HepG2 (cell line): ENCODE data around the gene AMN. TPM values are rescaled to one million over a fixed set of nuclear protein-coding genes. Genes with fewer than 3 reads are reported as not detected.

Source experiments
- DNMT3B ChIP-seq: conservative IDR thresholded peaks from 2 replicates; pipeline ENCODE4 v1.6.1; 2016; ENCODE audit warnings: missing biosample characterization, control low read depth
- EP300 ChIP-seq, 3 experiments: sonication (generic) in 1 of 3; formaldehyde crosslinking in 1 of 3; IDR thresholded peaks; 2 replicates each; pipeline versions ENCODE4 v1.5.1 to v1.6.1; 2011 to 2020; ENCODE audit warnings: low read depth in 2 of 3, low read length in 2 of 3, borderline replicate concordance in 1 of 3, improper control_type of control experiment in 1 of 3, mild to moderate bottlenecking in 1 of 3, missing genetic modification reagents in 1 of 3, moderate library complexity in 1 of 3
- GATAD2A ChIP-seq: IDR thresholded peaks from 2 replicates; pipeline ENCODE4 v1.6.1; 2016
- HNF4A ChIP-seq: sonication (generic); formaldehyde crosslinking; IDR thresholded peaks from 2 replicates; pipeline ENCODE4 v1.4.0; 2020; ENCODE audit warnings: missing genetic modification reagents
- HOXA7 ChIP-seq: sonication (generic); formaldehyde crosslinking; IDR thresholded peaks from 2 replicates; pipeline ENCODE4 v1.8.1; 2022; ENCODE audit warnings: mild to moderate bottlenecking, missing genetic modification reagents, moderate library complexity
- JUND ChIP-seq: sonication (generic); formaldehyde crosslinking; IDR thresholded peaks from 2 replicates; pipeline ENCODE4 v1.8.0; 2022; ENCODE audit warnings: mild to moderate bottlenecking, missing genetic modification reagents
- SMARCC2 ChIP-seq: fragments of 450-650 bp; IDR thresholded peaks from 2 replicates; pipeline ENCODE4 v1.6.1; 2017; ENCODE audit warnings: antibody characterized with exemption, mild to moderate bottlenecking
- SNAI1 ChIP-seq: sonication (generic); formaldehyde crosslinking; IDR thresholded peaks from 2 replicates; pipeline ENCODE4 v1.5.0; 2020; ENCODE audit warnings: mild to moderate bottlenecking, missing genetic modification reagents, borderline replicate concordance
- STAT5B ChIP-seq: sonication (generic); formaldehyde crosslinking; IDR thresholded peaks from 2 replicates; pipeline ENCODE4 v1.4.0; 2020; ENCODE audit warnings: missing genetic modification reagents
- ZNF263 ChIP-seq: sonication (generic); formaldehyde crosslinking; IDR thresholded peaks from 2 replicates; pipeline ENCODE4 v1.4.0; 2020; ENCODE audit warnings: missing genetic modification reagents
- ZSCAN20 ChIP-seq: sonication (generic); formaldehyde crosslinking; IDR thresholded peaks from 2 replicates; pipeline ENCODE4 v1.4.0; 2020; ENCODE audit warnings: missing genetic modification reagents, mild to moderate bottlenecking, borderline replicate concordance
- polyA plus RNA-seq, 8 experiments: library from polyadenylated mRNA; depleted of rRNA in 3 of 8; stranded (reverse) in 7 of 8; unstranded in 1 of 8; fragments of >200 nt; fragmentation: Illumina TruSeq in 4 of 8; extraction: Trizol in 4 of 8; gene quantifications; 2 replicates each; pipeline versions ENCODE4 v1.2.1 to v1.2.3, GENCODE V29; 2011 to 2016; ENCODE audit warnings: low read depth in 4 of 8, missing spikeins in 1 of 8, mixed read lengths in 1 of 8; ENCODE audit not compliant: insufficient read depth in 1 of 8
- total RNA-seq, 5 experiments: library from RNA; depleted of rRNA; stranded (reverse); fragments of >200 nt; fragmentation: Illumina TruSeq; extraction: Trizol; gene quantifications; 2 replicates each; pipeline ENCODE4 v1.2.3, GENCODE V29; 2016; ENCODE audit warnings: low read depth in 1 of 5
- TF ChIP-seq, protein P1 (sequence below): sonication (generic); formaldehyde crosslinking; IDR thresholded peaks from 2 replicates; pipeline ENCODE4 v1.5.0; 2020; ENCODE audit warnings: mild to moderate bottlenecking, missing genetic modification reagents, borderline replicate concordance
- TF ChIP-seq, protein P2 (sequence below): sonication (generic); formaldehyde crosslinking; IDR thresholded peaks from 2 replicates; pipeline ENCODE4 v1.4.0; 2020; ENCODE audit warnings: missing genetic modification reagents
- TF ChIP-seq, protein P3 (sequence below): sonication (generic); formaldehyde crosslinking; IDR thresholded peaks from 2 replicates; pipeline ENCODE4 v1.4.0; 2020; ENCODE audit warnings: missing genetic modification reagents, borderline replicate concordance
- TF ChIP-seq, protein P4 (sequence below): sonication (generic); formaldehyde crosslinking; IDR thresholded peaks from 2 replicates; pipeline ENCODE4 v1.5.1; 2020; ENCODE audit warnings: missing genetic modification reagents, mild to moderate bottlenecking, borderline replicate concordance
- TF ChIP-seq, protein P5 (sequence below): sonication (generic); formaldehyde crosslinking; IDR thresholded peaks from 2 replicates; pipeline ENCODE4 v1.9.0; 2022; ENCODE audit warnings: low read depth, missing genetic modification reagents
- TF ChIP-seq, protein P6 (sequence below): IDR thresholded peaks from 2 replicates; pipeline ENCODE4 v1.6.1; 2012; ENCODE audit warnings: inconsistent platforms

The AMN gene
- total and polyA plus RNA-seq, 2 of the 13 experiments (the other 11 are each of a cell fraction or from before 2014, with no cell fraction given) = 9.8 to 33.1 TPM

DNA sequence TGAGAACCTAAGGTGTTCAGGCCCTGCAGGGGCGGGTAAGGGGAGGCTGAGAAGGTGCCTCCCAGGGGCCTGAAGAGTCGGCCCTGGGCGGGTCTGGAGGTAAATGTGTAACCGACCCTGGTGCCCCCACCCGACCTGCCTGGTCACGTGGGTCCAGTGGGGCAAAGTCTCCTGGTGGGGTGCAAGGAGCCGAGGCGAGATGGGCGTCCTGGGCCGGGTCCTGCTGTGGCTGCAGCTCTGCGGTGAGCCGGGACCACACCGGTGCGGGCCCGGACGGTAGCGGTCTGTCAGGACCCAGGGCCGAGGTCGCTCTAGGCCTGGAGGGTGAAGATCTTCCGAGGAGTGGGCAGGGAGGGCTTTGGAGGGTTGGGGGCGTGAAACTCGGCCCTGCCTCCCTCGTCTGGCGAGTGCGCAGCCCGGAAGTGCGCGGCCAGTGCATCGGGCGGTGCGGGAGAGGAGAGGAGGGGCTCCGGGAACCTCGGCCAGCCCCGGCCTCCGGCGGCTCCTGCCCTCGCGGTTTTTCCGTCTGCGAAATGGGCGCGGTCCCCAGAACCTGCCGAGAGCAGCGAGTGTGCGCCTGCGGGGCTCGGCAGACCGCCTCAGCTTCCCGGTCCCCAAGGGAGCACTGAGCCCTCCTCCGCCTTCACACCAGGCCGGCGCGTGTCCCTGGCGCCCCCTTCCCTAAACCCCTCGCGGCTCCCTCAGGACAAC is at the start of gene AMN (continued):
- TF ChIP-seq, protein P1, sequence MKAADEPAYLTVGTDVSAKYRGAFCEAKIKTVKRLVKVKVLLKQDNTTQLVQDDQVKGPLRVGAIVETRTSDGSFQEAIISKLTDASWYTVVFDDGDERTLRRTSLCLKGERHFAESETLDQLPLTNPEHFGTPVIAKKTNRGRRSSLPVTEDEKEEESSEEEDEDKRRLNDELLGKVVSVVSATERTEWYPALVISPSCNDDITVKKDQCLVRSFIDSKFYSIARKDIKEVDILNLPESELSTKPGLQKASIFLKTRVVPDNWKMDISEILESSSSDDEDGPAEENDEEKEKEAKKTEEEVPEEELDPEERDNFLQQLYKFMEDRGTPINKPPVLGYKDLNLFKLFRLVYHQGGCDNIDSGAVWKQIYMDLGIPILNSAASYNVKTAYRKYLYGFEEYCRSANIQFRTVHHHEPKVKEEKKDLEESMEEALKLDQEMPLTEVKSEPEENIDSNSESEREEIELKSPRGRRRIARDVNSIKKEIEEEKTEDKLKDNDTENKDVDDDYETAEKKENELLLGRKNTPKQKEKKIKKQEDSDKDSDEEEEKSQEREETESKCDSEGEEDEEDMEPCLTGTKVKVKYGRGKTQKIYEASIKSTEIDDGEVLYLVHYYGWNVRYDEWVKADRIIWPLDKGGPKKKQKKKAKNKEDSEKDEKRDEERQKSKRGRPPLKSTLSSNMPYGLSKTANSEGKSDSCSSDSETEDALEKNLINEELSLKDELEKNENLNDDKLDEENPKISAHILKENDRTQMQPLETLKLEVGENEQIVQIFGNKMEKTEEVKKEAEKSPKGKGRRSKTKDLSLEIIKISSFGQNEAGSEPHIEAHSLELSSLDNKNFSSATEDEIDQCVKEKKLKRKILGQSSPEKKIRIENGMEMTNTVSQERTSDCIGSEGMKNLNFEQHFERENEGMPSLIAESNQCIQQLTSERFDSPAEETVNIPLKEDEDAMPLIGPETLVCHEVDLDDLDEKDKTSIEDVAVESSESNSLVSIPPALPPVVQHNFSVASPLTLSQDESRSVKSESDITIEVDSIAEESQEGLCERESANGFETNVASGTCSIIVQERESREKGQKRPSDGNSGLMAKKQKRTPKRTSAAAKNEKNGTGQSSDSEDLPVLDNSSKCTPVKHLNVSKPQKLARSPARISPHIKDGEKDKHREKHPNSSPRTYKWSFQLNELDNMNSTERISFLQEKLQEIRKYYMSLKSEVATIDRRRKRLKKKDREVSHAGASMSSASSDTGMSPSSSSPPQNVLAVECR = peak; percentile 94
- TF ChIP-seq, protein P2, sequence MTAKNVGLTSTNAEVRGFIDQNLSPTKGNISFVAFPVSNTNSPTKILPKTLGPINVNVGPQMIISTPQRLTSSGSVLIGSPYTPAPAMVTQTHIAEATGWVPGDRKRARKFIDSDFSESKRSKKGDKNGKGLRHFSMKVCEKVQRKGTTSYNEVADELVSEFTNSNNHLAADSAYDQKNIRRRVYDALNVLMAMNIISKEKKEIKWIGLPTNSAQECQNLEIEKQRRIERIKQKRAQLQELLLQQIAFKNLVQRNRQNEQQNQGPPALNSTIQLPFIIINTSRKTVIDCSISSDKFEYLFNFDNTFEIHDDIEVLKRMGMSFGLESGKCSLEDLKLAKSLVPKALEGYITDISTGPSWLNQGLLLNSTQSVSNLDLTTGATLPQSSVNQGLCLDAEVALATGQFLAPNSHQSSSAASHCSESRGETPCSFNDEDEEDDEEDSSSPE (CRISPR knock-in tag) = peak; percentile 66
- TF ChIP-seq HNF4A (CRISPR knock-in tag) = peak; percentile 96
- TF ChIP-seq, protein P3, sequence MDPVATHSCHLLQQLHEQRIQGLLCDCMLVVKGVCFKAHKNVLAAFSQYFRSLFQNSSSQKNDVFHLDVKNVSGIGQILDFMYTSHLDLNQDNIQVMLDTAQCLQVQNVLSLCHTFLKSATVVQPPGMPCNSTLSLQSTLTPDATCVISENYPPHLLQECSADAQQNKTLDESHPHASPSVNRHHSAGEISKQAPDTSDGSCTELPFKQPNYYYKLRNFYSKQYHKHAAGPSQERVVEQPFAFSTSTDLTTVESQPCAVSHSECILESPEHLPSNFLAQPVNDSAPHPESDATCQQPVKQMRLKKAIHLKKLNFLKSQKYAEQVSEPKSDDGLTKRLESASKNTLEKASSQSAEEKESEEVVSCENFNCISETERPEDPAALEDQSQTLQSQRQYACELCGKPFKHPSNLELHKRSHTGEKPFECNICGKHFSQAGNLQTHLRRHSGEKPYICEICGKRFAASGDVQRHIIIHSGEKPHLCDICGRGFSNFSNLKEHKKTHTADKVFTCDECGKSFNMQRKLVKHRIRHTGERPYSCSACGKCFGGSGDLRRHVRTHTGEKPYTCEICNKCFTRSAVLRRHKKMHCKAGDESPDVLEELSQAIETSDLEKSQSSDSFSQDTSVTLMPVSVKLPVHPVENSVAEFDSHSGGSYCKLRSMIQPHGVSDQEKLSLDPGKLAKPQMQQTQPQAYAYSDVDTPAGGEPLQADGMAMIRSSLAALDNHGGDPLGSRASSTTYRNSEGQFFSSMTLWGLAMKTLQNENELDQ = no peak
- peak; percentile 52 for TF ChIP-seq GATAD2A (CRISPR knock-in tag)
- TF ChIP-seq, protein P4, sequence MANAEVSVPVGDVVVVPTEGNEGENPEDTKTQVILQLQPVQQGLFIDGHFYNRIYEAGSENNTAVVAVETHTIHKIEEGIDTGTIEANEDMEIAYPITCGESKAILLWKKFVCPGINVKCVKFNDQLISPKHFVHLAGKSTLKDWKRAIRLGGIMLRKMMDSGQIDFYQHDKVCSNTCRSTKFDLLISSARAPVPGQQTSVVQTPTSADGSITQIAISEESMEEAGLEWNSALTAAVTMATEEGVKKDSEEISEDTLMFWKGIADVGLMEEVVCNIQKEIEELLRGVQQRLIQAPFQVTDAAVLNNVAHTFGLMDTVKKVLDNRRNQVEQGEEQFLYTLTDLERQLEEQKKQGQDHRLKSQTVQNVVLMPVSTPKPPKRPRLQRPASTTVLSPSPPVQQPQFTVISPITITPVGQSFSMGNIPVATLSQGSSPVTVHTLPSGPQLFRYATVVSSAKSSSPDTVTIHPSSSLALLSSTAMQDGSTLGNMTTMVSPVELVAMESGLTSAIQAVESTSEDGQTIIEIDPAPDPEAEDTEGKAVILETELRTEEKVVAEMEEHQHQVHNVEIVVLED (CRISPR knock-in tag) = peak; percentile 70; the same call in 1 of the 2 replicates
- no peak for TF ChIP-seq HOXA7
- TF ChIP-seq, protein P5, sequence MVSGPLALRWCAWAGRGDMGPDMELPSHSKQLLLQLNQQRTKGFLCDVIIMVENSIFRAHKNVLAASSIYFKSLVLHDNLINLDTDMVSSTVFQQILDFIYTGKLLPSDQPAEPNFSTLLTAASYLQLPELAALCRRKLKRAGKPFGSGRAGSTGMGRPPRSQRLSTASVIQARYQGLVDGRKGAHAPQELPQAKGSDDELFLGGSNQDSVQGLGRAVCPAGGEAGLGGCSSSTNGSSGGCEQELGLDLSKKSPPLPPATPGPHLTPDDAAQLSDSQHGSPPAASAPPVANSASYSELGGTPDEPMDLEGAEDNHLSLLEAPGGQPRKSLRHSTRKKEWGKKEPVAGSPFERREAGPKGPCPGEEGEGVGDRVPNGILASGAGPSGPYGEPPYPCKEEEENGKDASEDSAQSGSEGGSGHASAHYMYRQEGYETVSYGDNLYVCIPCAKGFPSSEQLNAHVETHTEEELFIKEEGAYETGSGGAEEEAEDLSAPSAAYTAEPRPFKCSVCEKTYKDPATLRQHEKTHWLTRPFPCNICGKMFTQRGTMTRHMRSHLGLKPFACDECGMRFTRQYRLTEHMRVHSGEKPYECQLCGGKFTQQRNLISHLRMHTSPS (CRISPR knock-in tag) = no peak
- TF ChIP-seq STAT5B (CRISPR knock-in tag) = no peak
- no peak; the same call in 1 of the 2 replicates for TF ChIP-seq ZSCAN20 (CRISPR knock-in tag)
- peak; percentile 60 for TF ChIP-seq ZNF263 (CRISPR knock-in tag)
- no peak for TF ChIP-seq DNMT3B (CRISPR knock-in tag)
- no peak for TF ChIP-seq SMARCC2
- TF ChIP-seq JUND (CRISPR knock-in tag) = no peak
- TF ChIP-seq, protein P6, sequence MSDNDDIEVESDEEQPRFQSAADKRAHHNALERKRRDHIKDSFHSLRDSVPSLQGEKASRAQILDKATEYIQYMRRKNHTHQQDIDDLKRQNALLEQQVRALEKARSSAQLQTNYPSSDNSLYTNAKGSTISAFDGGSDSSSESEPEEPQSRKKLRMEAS = peak; percentile 71
- TF ChIP-seq EP300 (IDR thresholded peaks at IDR 0.05; ENCODE audit: low read depth in 2 of 2, low read length in 2 of 2) = peak in 1 of 2 experiments; percentile 53; a peak in 1 of 4 replicates
- no peak for TF ChIP-seq EP300 (CRISPR knock-in tag; IDR thresholded peaks at IDR 0.05; ENCODE audit: borderline replicate concordance)
- no peak for TF ChIP-seq SNAI1 (CRISPR knock-in tag)
